MM.1S (cell line): ENCODE results near the gene GREB1.

Experiments used
- DNase-seq: peaks from one replicate; pipeline ENCODE4 v3.0.0-alpha.2; 2015
- H2AFZ ChIP-seq: fragments of 300-600 bp; sonication (generic); 2 replicates; pipeline ENCODE4 v1.6.0; 2016; ENCODE audit warnings: antibody characterized with exemption, low read length
- H3F3A ChIP-seq: fragments of 300-600 bp; sonication (generic); 2 replicates; pipeline ENCODE4 v1.6.1; 2016; ENCODE audit warnings: mild to moderate bottlenecking, antibody characterized with exemption, low read length, moderate library complexity, mixed read lengths; ENCODE audit not compliant: insufficient read depth
- H3K27ac ChIP-seq: fragments of 300-600 bp; sonication (generic); 2 replicates; pipeline ENCODE4 v1.5.1; 2016; ENCODE audit warnings: mild to moderate bottlenecking, low read length
- H3K27me3 ChIP-seq: fragments of 300-600 bp; sonication (generic); replicated peaks from 2 replicates; pipeline ENCODE4 v1.6.0; 2016; ENCODE audit warnings: low read length; ENCODE audit not compliant: insufficient read depth
- H3K36me3 ChIP-seq: fragments of 300-600 bp; sonication (generic); replicated peaks from 2 replicates; pipeline ENCODE4 v1.6.1; 2016; ENCODE audit warnings: mild to moderate bottlenecking, low read length, mixed read lengths; ENCODE audit not compliant: insufficient read depth
- H3K4me1 ChIP-seq: fragments of 300-600 bp; sonication (generic); 2 replicates; pipeline ENCODE4 v1.6.1; 2016; ENCODE audit warnings: low read length, mixed read lengths
- H3K4me2 ChIP-seq: fragments of 300-600 bp; sonication (generic); 2 replicates; pipeline ENCODE4 v1.6.0; 2016; ENCODE audit warnings: low read depth, low read length
- H3K4me3 ChIP-seq: fragments of 300-600 bp; sonication (generic); 2 replicates; pipeline ENCODE4 v1.5.1; 2016; ENCODE audit warnings: low read length, mixed read lengths
- H3K79me2 ChIP-seq: fragments of 300-600 bp; sonication (generic); 2 replicates; pipeline ENCODE4 v1.6.1; 2016; ENCODE audit warnings: mixed run types, low read length, mixed read lengths
- H3K9ac ChIP-seq: fragments of 300-600 bp; sonication (generic); 2 replicates; pipeline ENCODE4 v1.6.1; 2016; ENCODE audit warnings: low read length, mixed read lengths
- H3K9me2 ChIP-seq: fragments of 300-600 bp; sonication (generic); replicated peaks from 2 replicates; pipeline ENCODE4 v1.6.1; 2016; ENCODE audit warnings: mild to moderate bottlenecking, low read length, mixed read lengths; ENCODE audit not compliant: insufficient read depth
- H3K9me3 ChIP-seq: fragments of 300-600 bp; sonication (generic); replicated peaks from 2 replicates; pipeline ENCODE4 v1.6.1; 2016; ENCODE audit warnings: mild to moderate bottlenecking, low read length, mixed read lengths; ENCODE audit not compliant: insufficient read depth
- H4K20me1 ChIP-seq: fragments of 300-600 bp; sonication (generic); 2 replicates; pipeline ENCODE4 v1.6.1; 2016; ENCODE audit warnings: mild to moderate bottlenecking, low read length, moderate library complexity, mixed read lengths; ENCODE audit not compliant: insufficient read depth
- EZH2 ChIP-seq: fragments of 300-600 bp; sonication (generic); optimal IDR thresholded peaks from 2 replicates; pipeline ENCODE3; 2017; ENCODE audit warnings: low read depth, mild to moderate bottlenecking, antibody characterized with exemption, low read length, mixed read lengths
- EZH2phosphoT487 ChIP-seq: fragments of 300-600 bp; sonication (generic); IDR thresholded peaks from 2 replicates; pipeline ENCODE4 v1.6.1; 2018; ENCODE audit warnings: antibody characterized with exemption, low read length
- TF ChIP-seq, protein P1 (sequence below): fragments of 300-600 bp; sonication (generic); IDR thresholded peaks from 2 replicates; pipeline ENCODE4 v1.5.1; 2016; ENCODE audit warnings: antibody characterized with exemption, low read length, mixed read lengths

The GREB1 gene

DNA sequence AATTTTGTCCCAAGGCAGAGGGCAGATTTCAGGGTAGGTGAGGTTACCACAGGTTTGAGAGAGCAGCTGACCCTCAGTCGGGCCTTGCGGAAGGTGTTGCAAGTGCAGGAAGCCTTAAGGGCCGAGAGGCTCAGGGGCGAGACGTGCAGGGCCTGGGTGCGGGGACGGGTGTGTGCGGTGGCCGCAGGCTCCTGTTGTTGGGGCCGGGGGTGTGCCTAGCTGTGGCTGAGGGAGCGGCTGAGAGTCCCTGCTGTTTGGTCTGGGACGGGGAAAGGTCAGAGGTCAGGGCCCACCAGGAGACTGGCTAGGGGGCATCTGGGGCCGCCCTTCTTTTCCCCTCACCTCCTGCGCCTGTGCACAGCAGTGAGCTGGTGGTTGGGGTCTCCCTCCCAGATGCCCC is 83.7 kb downstream of the GREB1 start:
- H2AFZ ChIP-seq = no peak overlapping the region
- no peaks in the 10 kb centered on the region for H3K36me3 ChIP-seq
- no peak overlapping the region for H3K9ac ChIP-seq
- H3K79me2 ChIP-seq = no peaks in the 10 kb centered on the region
- H3K27me3 ChIP-seq = no peaks in the 10 kb centered on the region; the same call in 1 of the 2 replicates
- H3K9me2 ChIP-seq = no peaks in the 10 kb centered on the region
- no peak for DNase-seq
- no peaks in the 10 kb centered on the region for H3F3A ChIP-seq
- H4K20me1 ChIP-seq = no peaks in the 10 kb centered on the region
- TF ChIP-seq EZH2 = no peak
- TF ChIP-seq, protein P1, sequence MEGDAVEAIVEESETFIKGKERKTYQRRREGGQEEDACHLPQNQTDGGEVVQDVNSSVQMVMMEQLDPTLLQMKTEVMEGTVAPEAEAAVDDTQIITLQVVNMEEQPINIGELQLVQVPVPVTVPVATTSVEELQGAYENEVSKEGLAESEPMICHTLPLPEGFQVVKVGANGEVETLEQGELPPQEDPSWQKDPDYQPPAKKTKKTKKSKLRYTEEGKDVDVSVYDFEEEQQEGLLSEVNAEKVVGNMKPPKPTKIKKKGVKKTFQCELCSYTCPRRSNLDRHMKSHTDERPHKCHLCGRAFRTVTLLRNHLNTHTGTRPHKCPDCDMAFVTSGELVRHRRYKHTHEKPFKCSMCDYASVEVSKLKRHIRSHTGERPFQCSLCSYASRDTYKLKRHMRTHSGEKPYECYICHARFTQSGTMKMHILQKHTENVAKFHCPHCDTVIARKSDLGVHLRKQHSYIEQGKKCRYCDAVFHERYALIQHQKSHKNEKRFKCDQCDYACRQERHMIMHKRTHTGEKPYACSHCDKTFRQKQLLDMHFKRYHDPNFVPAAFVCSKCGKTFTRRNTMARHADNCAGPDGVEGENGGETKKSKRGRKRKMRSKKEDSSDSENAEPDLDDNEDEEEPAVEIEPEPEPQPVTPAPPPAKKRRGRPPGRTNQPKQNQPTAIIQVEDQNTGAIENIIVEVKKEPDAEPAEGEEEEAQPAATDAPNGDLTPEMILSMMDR = no peak
- no peak for TF ChIP-seq EZH2phosphoT487
- no peak overlapping the region for H3K4me3 ChIP-seq
- H3K9me3 ChIP-seq = no peaks in the 10 kb centered on the region
- H3K4me1 ChIP-seq = no peaks in the 10 kb centered on the region
- H3K27ac ChIP-seq = no peak overlapping the region
- no peak overlapping the region for H3K4me2 ChIP-seq

DNA sequence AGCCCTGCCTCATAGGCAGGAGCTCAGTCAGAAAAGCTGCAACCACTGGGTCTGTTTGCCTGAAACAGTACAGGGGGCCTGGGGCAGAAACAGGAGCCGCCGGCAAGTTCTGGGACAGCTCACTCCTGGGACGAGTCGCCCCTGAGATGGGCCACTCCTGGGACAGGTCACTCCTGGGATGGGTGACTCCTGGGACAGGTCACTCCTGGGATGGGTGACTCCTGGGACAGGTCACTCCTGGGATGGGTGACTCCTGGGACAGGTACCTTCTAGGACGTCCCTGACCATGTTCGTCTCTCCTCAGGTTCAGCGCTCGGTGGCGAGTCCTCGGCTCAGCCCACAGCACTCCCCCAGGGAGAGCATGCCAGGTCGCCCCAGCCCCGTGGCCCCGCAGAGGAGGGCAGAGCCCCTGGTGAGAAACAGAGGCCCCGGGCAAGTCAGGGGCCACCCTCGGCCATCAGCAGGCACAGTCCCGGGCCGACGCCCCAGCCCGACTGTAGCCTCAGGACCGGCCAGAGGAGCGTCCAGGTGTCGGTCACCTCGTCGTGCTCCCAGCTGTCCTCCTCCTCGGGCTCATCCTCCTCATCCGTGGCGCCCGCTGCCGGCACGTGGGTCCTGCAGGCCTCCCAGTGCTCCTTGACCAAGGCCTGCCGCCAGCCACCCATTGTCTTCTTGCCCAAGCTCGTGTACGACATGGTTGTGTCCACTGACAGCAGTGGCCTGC is 84.3 kb downstream of the GREB1 start:
- no peaks in the 10 kb centered on the region for H3K4me1 ChIP-seq
- H3K4me3 ChIP-seq = no peak overlapping the region
- no peaks in the 10 kb centered on the region for H3F3A ChIP-seq
- no peaks in the 10 kb centered on the region; the same call in 1 of the 2 replicates for H3K27me3 ChIP-seq
- H3K9me2 ChIP-seq = no peaks in the 10 kb centered on the region
- H3K9me3 ChIP-seq = no peaks in the 10 kb centered on the region
- no peak overlapping the region for H3K27ac ChIP-seq
- H3K79me2 ChIP-seq = no peaks in the 10 kb centered on the region
- no peaks in the 10 kb centered on the region for H4K20me1 ChIP-seq
- H3K4me2 ChIP-seq = no peak overlapping the region
- TF ChIP-seq EZH2 (no peak), EZH2phosphoT487 (no peak)
- TF ChIP-seq, protein P1 = no peak
- H3K36me3 ChIP-seq = no peaks in the 10 kb centered on the region
- no peak for DNase-seq
- H2AFZ ChIP-seq = no peak overlapping the region
- H3K9ac ChIP-seq = no peak overlapping the region

DNA sequence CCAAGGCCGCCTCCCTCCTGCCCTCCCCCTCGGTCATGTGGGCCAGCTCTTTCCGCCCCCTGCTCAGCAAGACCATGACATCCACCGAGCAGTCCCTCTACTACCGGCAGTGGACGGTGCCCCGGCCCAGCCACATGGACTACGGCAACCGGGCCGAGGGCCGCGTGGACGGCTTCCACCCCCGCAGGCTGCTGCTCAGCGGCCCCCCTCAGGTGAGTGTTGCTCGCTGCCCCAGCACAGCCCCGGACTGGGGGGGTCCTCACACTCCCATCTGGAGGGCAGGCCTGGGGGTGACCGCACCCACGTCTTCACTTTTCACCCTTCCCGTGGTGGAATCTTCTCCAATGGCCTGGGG is 84.8 kb downstream of the GREB1 start:
- no peaks in the 10 kb centered on the region for H3K36me3 ChIP-seq
- H3K4me3 ChIP-seq = no peak overlapping the region
- no peaks in the 10 kb centered on the region for H3K9me3 ChIP-seq
- no peak overlapping the region for H3K27ac ChIP-seq
- no peak for DNase-seq
- no peak for TF ChIP-seq EZH2
- TF ChIP-seq, protein P1 = no peak
- TF ChIP-seq EZH2phosphoT487 = no peak
- H2AFZ ChIP-seq = no peak overlapping the region
- no peaks in the 10 kb centered on the region for H3K79me2 ChIP-seq
- H3K9me2 ChIP-seq = no peaks in the 10 kb centered on the region
- H3K4me2 ChIP-seq = no peak overlapping the region
- no peaks in the 10 kb centered on the region for H3K4me1 ChIP-seq
- H3K9ac ChIP-seq = no peak overlapping the region
- no peaks in the 10 kb centered on the region for H4K20me1 ChIP-seq
- H3F3A ChIP-seq = no peaks in the 10 kb centered on the region
- H3K27me3 ChIP-seq = no peaks in the 10 kb centered on the region; the same call in 1 of the 2 replicates
